Spleen (tissue), 11 donors: Measurements from ENCODE around the gene FOXE3. TPM values are rescaled to one million over a fixed set of nuclear protein-coding genes. Genes with fewer than 3 reads are reported as not detected.

Experiments
- DNase-seq: peaks from one replicate; pipeline ENCODE4 v3.0.0-alpha.2; 2020
- H3K27ac ChIP-seq, 8 donors: fragments of 200-600 bp; sonication (generic) in 7 of 8; 1 replicate in 4 of 8; 2 replicates in 4 of 8; pipeline versions ENCODE4 v1.5.0 to v1.8.0; 2016 to 2021; ENCODE audit warnings: inconsistent platforms in 4 of 8, mild to moderate bottlenecking in 4 of 8, moderate library complexity in 1 of 8
- H3K27me3 ChIP-seq, 7 donors: fragments of 200-600 bp; sonication (generic) in 6 of 7; replicated peaks in 1 of 7; 1 replicate in 4 of 7; 2 replicates in 3 of 7; pipeline versions ENCODE4 v1.5.0 to v1.8.0; 2016 to 2021; ENCODE audit warnings: inconsistent platforms in 3 of 7, mild to moderate bottlenecking in 1 of 7
- H3K36me3 ChIP-seq, 6 donors: fragments of 200-600 bp; sonication (generic) in 5 of 6; 1 replicate in 4 of 6; 2 replicates in 2 of 6; pipeline versions ENCODE4 v1.5.0 to v1.8.0; 2016 to 2021; ENCODE audit warnings: inconsistent platforms in 2 of 6
- H3K4me1 ChIP-seq, 6 donors: fragments of 200-600 bp; sonication (generic) in 5 of 6; 1 replicate in 3 of 6; 2 replicates in 3 of 6; pipeline versions ENCODE4 v1.5.0 to v1.8.0; 2016 to 2021; ENCODE audit warnings: inconsistent platforms in 3 of 6
- H3K4me3 ChIP-seq, 8 donors: fragments of 200-600 bp; sonication (generic) in 7 of 8; 1 replicate in 4 of 8; 2 replicates in 4 of 8; pipeline versions ENCODE4 v1.5.0 to v1.8.0; 2016 to 2021; ENCODE audit warnings: inconsistent platforms in 4 of 8, mild to moderate bottlenecking in 4 of 8, moderate library complexity in 2 of 8
- H3K9me3 ChIP-seq, 8 donors: fragments of 200-600 bp; sonication (generic) in 7 of 8; 1 replicate in 4 of 8; 2 replicates in 4 of 8; pipeline versions ENCODE4 v1.5.0 to v1.8.0; 2016 to 2021; ENCODE audit warnings: inconsistent platforms in 4 of 8
- POLR2A ChIP-seq, 3 donors: fragments of 450-650 bp; IDR thresholded peaks; one replicate each; pipeline ENCODE4 v1.5.1; 2017; ENCODE audit warnings: antibody characterized with exemption in 3 of 3, mild to moderate bottlenecking in 1 of 3
- POLR2AphosphoS5 ChIP-seq, 3 donors: sonication (generic); formaldehyde crosslinking; IDR thresholded peaks; one replicate each; pipeline ENCODE4 v1.5.1; 2017; ENCODE audit warnings: antibody characterized with exemption in 3 of 3
- WGBS, 5 donors: extraction: QIAGEN DNeasy Blood & Tissue Kit in 3 of 5; methylation state at CpG; one replicate each; pipeline versions ENCODE4 v1.1.5 to v1.1.7; 2013 to 2018; 5-methylcytosine and 5-hydroxymethylcytosine counted together
- intact Hi-C: fragments of 100-400 bp; cut with DNase I; formaldehyde crosslinking; loops from one replicate; pipeline ENCODE4 v1.15.0; 2023; ENCODE audit warnings: low total_unique reads
- polyA plus RNA-seq, 3 donors: library from polyadenylated mRNA; stranded (reverse); fragments of 200-250 nt; gene quantifications; one replicate each; pipeline ENCODE4 v1.2.1, GENCODE V29; 2013
- total RNA-seq, 7 donors: library from RNA; depleted of rRNA in 3 of 7; stranded (reverse); fragments of >200 nt in 3 of 7; fragmentation: NEBNext Ultra II Directional in 4 of 7; extraction: Animal tissue kit (Norgen Biotek cat#: 25700) in 4 of 7; gene quantifications; one replicate each; pipeline versions ENCODE4 v1.1.0 to v1.2.1, GENCODE V29; 2016 to 2021
- TF ChIP-seq, protein P1 (sequence below), 11 experiments: fragments of 200-600 bp in 7 of 11; fragments of 450-650 bp in 4 of 11; sonication (generic) in 4 of 11; IDR thresholded peaks in 8 of 11; conservative IDR thresholded peaks in 3 of 11; 1 replicate in 7 of 11; 2 replicates in 4 of 11; pipeline versions ENCODE4 v1.4.0 to v1.8.0; 2016 to 2021; ENCODE audit warnings: antibody characterized with exemption in 11 of 11, inconsistent platforms in 4 of 11, mild to moderate bottlenecking in 1 of 11
- donor health status: healthy with polysubstance abuse.
- donor health status: DM: no; HTN: no; CAD: no; lungs with moderate emphysema.
- donor health status: DM: no; HTN: no; CAD: no.
- donor health status: Bipolar disorder and iron deficiency.
- donor health status: healthy.
- donor health status: DM: no; HTN: no; CAD: no.
- donor health status: DM: yes; HTN: yes; CAD: no.

FOXE3 gene
- total and polyA plus RNA-seq, 10 donors = not detected

DNA sequence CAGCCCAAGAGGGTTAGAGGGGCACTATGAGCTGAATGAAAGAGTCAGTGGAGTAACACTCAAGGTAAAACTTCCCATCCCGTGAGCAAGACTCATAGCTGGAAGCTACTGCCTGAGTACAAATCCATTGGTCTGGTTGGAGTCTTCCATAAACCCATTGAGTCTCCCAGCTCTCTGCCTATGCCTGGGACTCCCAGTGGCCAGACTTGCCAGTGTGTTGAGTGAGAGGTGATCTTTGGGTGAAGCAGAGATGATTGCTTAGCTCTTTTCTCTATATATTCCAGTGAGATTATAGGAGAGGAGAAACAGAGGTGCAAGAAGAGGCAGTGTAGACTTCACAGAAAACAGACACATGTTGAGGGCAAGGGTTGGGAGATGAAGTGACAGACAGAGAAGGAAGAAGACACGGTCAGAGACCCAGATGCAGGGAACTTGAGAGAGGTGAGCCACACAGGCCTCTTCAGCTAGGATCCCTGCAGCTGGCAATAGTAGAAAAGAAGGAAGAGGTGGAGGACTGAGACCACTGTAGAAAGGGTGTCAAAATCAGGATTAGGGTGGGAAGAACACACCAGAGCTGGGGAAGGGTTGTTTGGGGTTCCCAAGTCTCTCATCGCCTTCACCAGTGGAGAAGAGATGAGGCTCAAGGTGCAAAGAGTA lies 25.5 kb downstream of the FOXE3 start:
- peaks cover 4 to 100% (median 73%) of the 10 kb centered on the region in 7 donors for H3K27me3 ChIP-seq
- no peak overlapping the region for H3K27ac ChIP-seq
- no peaks in the 10 kb centered on the region for H3K36me3 ChIP-seq
- peaks cover 0 to 11% (median 0%) of the 10 kb centered on the region in 8 donors for H3K9me3 ChIP-seq
- peak; percentile 25 for DNase-seq
- TF ChIP-seq POLR2AphosphoS5 (IDR thresholded peaks at IDR 0.05) = no peak
- TF ChIP-seq POLR2A (IDR thresholded peaks at IDR 0.05) = no peak
- TF ChIP-seq, protein P1, sequence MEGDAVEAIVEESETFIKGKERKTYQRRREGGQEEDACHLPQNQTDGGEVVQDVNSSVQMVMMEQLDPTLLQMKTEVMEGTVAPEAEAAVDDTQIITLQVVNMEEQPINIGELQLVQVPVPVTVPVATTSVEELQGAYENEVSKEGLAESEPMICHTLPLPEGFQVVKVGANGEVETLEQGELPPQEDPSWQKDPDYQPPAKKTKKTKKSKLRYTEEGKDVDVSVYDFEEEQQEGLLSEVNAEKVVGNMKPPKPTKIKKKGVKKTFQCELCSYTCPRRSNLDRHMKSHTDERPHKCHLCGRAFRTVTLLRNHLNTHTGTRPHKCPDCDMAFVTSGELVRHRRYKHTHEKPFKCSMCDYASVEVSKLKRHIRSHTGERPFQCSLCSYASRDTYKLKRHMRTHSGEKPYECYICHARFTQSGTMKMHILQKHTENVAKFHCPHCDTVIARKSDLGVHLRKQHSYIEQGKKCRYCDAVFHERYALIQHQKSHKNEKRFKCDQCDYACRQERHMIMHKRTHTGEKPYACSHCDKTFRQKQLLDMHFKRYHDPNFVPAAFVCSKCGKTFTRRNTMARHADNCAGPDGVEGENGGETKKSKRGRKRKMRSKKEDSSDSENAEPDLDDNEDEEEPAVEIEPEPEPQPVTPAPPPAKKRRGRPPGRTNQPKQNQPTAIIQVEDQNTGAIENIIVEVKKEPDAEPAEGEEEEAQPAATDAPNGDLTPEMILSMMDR (IDR thresholded peaks at IDR 0.05 in 8 of 11, conservative IDR thresholded peaks at IDR 0.05 in 3 of 11) = no peak
- intact Hi-C loops = no loop called here
- WGBS, 5 donors = 88 to 92% (median 91%) methylated on average over 3 of the region's 3 CpGs
- H3K4me1 ChIP-seq = peaks cover under 1 to 55% (median 40%) of the 10 kb centered on the region in 6 donors
- H3K4me3 ChIP-seq = no peak overlapping the region

GRCh38 chr1:47442202-47442601 lies 26.1 kb downstream of the FOXE3 start:
- intact Hi-C loops = no loop called here

GRCh38 chr1:47442842-47443529 lies 26.9 kb downstream of the FOXE3 start:
- intact Hi-C loops = no loop called here
- no peaks in the 10 kb centered on the region for H3K36me3 ChIP-seq
- H3K27me3 ChIP-seq = peaks cover 4 to 100% (median 87%) of the 10 kb centered on the region in 7 donors
- 30 to 38% (median 37%) methylated on average over 9 of the region's 9 CpGs for WGBS, 5 donors
- TF ChIP-seq POLR2AphosphoS5 (IDR thresholded peaks at IDR 0.05) = no peak
- TF ChIP-seq, protein P1 (IDR thresholded peaks at IDR 0.05 in 8 of 11, conservative IDR thresholded peaks at IDR 0.05 in 3 of 11) = no peak
- no peak for TF ChIP-seq POLR2A (IDR thresholded peaks at IDR 0.05)
- H3K4me1 ChIP-seq = peaks cover 0 to 41% (median 32%) of the 10 kb centered on the region in 6 donors
- H3K27ac ChIP-seq = no peak overlapping the region
- no peak overlapping the region for H3K4me3 ChIP-seq
- H3K9me3 ChIP-seq = peaks cover 0 to 11% (median 0%) of the 10 kb centered on the region in 8 donors
- no peak for DNase-seq

More at GRCh38 chr1:47442202-47442601, 26.1 kb downstream of the FOXE3 start:
- 65 to 85% (median 78%) methylated on average over 4 of the region's 4 CpGs for WGBS, 5 donors
- Histone ChIP-seq H3K4me3 (no peak overlapping the region), H3K4me1 (peaks cover 0 to 48% (median 33%) of the 10 kb centered on the region in 6 donors), H3K27ac (no peak overlapping the region), H3K9me3 (peaks cover 0 to 11% (median 0%) of the 10 kb centered on the region in 8 donors), H3K27me3 (peaks cover 4 to 100% (median 79%) of the 10 kb centered on the region in 7 donors), H3K36me3 (no peaks in the 10 kb centered on the region)
- TF ChIP-seq POLR2AphosphoS5 (IDR thresholded peaks at IDR 0.05) = no peak
- TF ChIP-seq, protein P1 (IDR thresholded peaks at IDR 0.05 in 8 of 11, conservative IDR thresholded peaks at IDR 0.05 in 3 of 11) = no peak
- TF ChIP-seq POLR2A (IDR thresholded peaks at IDR 0.05) = no peak
- no peak for DNase-seq
